Measurements from ENCODE around the gene KHNYN.

The KHNYN gene

GRCh38 chr14:24401810-24402702 is 27.7 kb upstream of the KHNYN start:
- no peak for DNase-seq (ENCODE audit: low spot score)

- DNase-seq (ENCODE audit: low spot score): no peak
Observed at GRCh38 chr14:24403294-24403998, 26.3 kb upstream of the KHNYN start.

GRCh38 chr14:24404814-24405213 is 24.9 kb upstream of the KHNYN start:
- no peak for DNase-seq (ENCODE audit: low spot score)

- DNase-seq (ENCODE audit: low spot score): no peak
Observed at GRCh38 chr14:24406416-24406815, 23.3 kb upstream of the KHNYN start.

- no peak for DNase-seq (ENCODE audit: low spot score)
Observed at GRCh38 chr14:24407608-24408325, 22.0 kb upstream of the KHNYN start.

GRCh38 chr14:24408764-24409163 is 21.0 kb upstream of the KHNYN start:
- DNase-seq (ENCODE audit: low spot score): no peak

- DNase-seq (ENCODE audit: low spot score): no peak
Observed at GRCh38 chr14:24409192-24409591, 20.6 kb upstream of the KHNYN start.

- DNase-seq (ENCODE audit: low spot score): no peak
Observed at GRCh38 chr14:24409956-24410355, 19.8 kb upstream of the KHNYN start.

GRCh38 chr14:24411443-24412389 is 18.0 kb upstream of the KHNYN start:
- DNase-seq (ENCODE audit: low spot score): peak; percentile 30

- DNase-seq (ENCODE audit: low spot score): no peak
Observed at GRCh38 chr14:24414077-24414476, 15.7 kb upstream of the KHNYN start.

- no peak for DNase-seq (ENCODE audit: low spot score)
Observed at GRCh38 chr14:24414732-24415420, 14.9 kb upstream of the KHNYN start.

GRCh38 chr14:24415421-24416253 is 14.1 kb upstream of the KHNYN start:
- DNase-seq (ENCODE audit: low spot score): no peak

- DNase-seq (ENCODE audit: low spot score): no peak
Observed at GRCh38 chr14:24416254-24416931, 13.4 kb upstream of the KHNYN start.

- DNase-seq (ENCODE audit: low spot score): no peak
Observed at GRCh38 chr14:24416932-24417619, 12.7 kb upstream of the KHNYN start.

- no peak for DNase-seq (ENCODE audit: low spot score)
Observed at GRCh38 chr14:24417832-24418491, 11.8 kb upstream of the KHNYN start.

- no peak for DNase-seq (ENCODE audit: low spot score)
Observed at GRCh38 chr14:24418492-24418873, 11.3 kb upstream of the KHNYN start.

- DNase-seq (ENCODE audit: low spot score): no peak
Observed at GRCh38 chr14:24422261-24422660, 7.5 kb upstream of the KHNYN start.
